BJ (cell line): ENCODE results near the gene RFTN1. TPM values are rescaled to one million over a fixed set of nuclear protein-coding genes. Genes with fewer than 3 reads are reported as not detected.

Experiments used
- CTCF ChIA-PET: fragments of 350-600 bp; formaldehyde crosslinking; extraction: SDS; loops from one replicate; lab custom pipeline; 2021; ENCODE audit warnings: antibody characterized with exemption, inconsistent platforms; lab: Yijun Ruan, JAX
- POLR2A ChIA-PET: fragments of 300-600 bp; sonication (Branson Sonifier 250); formaldehyde crosslinking; extraction: SDS; loops from one replicate; lab custom pipeline; 2021; ENCODE audit warnings: antibody characterized with exemption; lab: Charles Lee
- DNase-seq: peaks from one replicate; pipeline ENCODE4 v3.0.0-alpha.2; 2011; ENCODE audit warnings: low read depth
- H3K27me3 ChIP-seq: 2 replicates; pipeline ENCODE4 v1.6.0; 2011; ENCODE audit warnings: low read length; ENCODE audit not compliant: control insufficient read depth, insufficient read depth
- H3K36me3 ChIP-seq: 2 replicates; pipeline ENCODE4 v1.5.1; 2011; ENCODE audit warnings: low read length; ENCODE audit not compliant: control insufficient read depth, insufficient read depth
- H3K4me3 ChIP-seq: 2 replicates; pipeline ENCODE4 v1.5.1; 2011; ENCODE audit warnings: low read depth, mild to moderate bottlenecking, control low read depth, low read length
- CTCF ChIP-seq: IDR thresholded peaks from 2 replicates; pipeline ENCODE4 v1.5.1; 2011; ENCODE audit warnings: low read depth, mild to moderate bottlenecking, control low read depth, inconsistent platforms, low read length, moderate library complexity; ENCODE audit not compliant: insufficient read depth
- polyA plus RNA-seq: library from polyadenylated mRNA; depleted of rRNA; stranded (reverse); fragments of >200 nt; gene quantifications from 2 replicates; pipeline ENCODE4 v1.2.3, GENCODE V29; 2011

The RFTN1 gene
- polyA plus RNA-seq, 1 experiment, result 49.0 TPM

GRCh38 chr3:16504242-16504641 is 9.3 kb downstream of the RFTN1 start:
- DNase-seq, result peak; percentile 87
- no peak for TF ChIP-seq CTCF
- H3K27me3 ChIP-seq, result no peaks in the 10 kb centered on the region
- ChIA-PET CTCF (interaction anchor here (0.6 to 1.5 kb wide), 7 partner anchors 9 to 1179 kb away, joined by 3 to 4 read pairs (median 3); no protein-coding TSS in a partner anchor), POLR2A (interaction anchor here (0.6 to 0.9 kb wide), 2 partner anchors 9 to 19 kb away, joined by 3 to 4 read pairs; no protein-coding TSS in a partner anchor)
- no peaks in the 10 kb centered on the region; the same call in 1 of the 2 replicates for H3K36me3 ChIP-seq
- H3K4me3 ChIP-seq, result no peak overlapping the region

DNA sequence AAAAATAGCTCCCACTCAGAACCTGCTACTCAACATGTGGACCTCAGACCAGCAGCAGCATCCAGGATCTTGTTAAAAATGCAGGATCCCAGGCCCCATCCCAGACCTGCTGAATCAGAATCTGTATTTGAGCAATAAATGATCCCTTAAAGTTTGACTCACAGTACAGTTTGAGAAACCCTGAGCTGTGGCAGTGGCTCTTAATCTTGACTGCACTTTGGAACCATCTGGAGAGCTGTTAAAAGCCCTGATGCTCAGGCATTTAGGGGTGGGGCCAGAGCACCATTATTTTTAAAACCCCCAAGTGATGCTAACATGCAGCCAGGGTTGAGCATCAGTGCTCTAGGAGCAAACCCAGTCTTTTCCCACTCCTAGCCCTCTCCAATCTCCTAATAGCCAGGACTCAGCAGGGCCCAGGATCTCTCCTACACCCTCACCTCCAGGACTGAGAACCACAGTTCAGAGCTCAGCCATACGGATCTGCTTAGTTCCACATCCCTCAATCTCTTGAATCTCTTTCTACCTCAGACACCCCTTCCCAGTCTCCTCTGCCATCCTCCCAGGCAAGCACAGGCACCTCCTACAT is 10.2 kb downstream of the RFTN1 start:
- DNase-seq, result no peak
- Histone ChIP-seq H3K27me3 (no peaks in the 10 kb centered on the region), H3K36me3 (no peaks in the 10 kb centered on the region; the same call in 1 of the 2 replicates), H3K4me3 (no peak overlapping the region)
- POLR2A ChIA-PET, result no interaction called here
- CTCF ChIA-PET, result interaction anchor here (1.4 kb wide), 1 partner anchor 9 kb away, joined by 6 read pairs; no protein-coding TSS in a partner anchor
- no peak for TF ChIP-seq CTCF

DNA sequence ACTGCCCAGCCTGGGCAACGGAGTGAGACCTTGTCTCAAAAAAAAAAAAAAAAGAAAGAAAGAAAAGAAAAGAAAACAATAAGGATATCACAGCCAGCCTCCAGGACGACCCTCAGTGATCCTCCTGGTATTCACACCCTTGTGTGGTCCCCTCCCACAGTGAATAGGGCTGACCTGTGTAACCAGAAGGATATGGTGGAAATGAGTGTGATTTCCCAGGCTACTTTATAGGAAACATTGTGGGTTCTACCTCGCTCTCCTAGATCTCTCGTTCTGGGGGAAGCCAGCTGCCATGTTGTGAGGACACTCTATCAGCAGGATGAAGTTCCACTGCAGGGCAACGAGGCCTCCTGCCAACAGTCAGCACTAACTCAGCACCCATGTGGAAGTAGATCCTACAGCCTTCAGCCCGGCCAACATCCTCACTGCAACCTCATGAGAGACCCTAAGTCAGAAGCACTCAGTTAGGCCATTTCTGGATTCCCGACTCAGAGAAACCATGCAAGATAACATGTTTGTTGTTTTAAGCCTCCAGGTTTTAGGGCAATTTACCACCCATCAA is 11.1 kb downstream of the RFTN1 start:
- Histone ChIP-seq H3K4me3 (no peak overlapping the region), H3K36me3 (no peaks in the 10 kb centered on the region), H3K27me3 (no peaks in the 10 kb centered on the region)
- ChIA-PET POLR2A (no interaction called here), CTCF (interaction anchor here (1.4 kb wide), 1 partner anchor 10 kb away, joined by 6 read pairs; no protein-coding TSS in a partner anchor)
- TF ChIP-seq CTCF, result no peak
- DNase-seq, result no peak

GRCh38 chr3:16501376-16501775 is 12.1 kb downstream of the RFTN1 start:
- no peak overlapping the region for H3K4me3 ChIP-seq
- no peaks in the 10 kb centered on the region for H3K27me3 ChIP-seq
- no peak for TF ChIP-seq CTCF
- H3K36me3 ChIP-seq, result no peaks in the 10 kb centered on the region
- CTCF ChIA-PET, result interaction anchor here (1.1 kb wide), 1 partner anchor 15 kb away, joined by 5 read pairs; no protein-coding TSS in a partner anchor
- DNase-seq, result no peak
- POLR2A ChIA-PET, result no interaction called here

DNA sequence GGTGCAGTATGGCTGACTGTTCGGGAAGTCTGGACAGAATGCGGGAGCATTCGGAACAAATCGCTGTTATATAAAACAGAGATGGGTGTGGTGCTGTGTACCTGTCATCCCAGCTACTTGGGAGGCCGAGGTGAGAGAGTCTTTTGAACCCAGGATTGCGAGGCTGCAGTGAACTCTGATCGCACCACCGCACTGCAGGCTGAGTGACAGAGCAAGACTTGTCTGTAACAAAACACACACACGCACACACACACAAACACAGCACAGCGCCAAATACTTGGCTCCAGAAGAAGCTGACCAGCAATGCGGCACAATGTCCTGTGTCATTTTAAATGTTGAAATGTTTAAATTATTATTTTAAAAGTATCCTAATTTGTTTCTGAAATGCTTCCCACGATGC is 12.6 kb downstream of the RFTN1 start:
- ChIA-PET CTCF (interaction anchor here (1.1 kb wide), 1 partner anchor 16 kb away, joined by 5 read pairs; no protein-coding TSS in a partner anchor), POLR2A (no interaction called here)
- Histone ChIP-seq H3K27me3 (no peaks in the 10 kb centered on the region), H3K36me3 (no peaks in the 10 kb centered on the region), H3K4me3 (no peak overlapping the region)
- TF ChIP-seq CTCF, result no peak
- no peak for DNase-seq
